Stimulated activated CD4-positive, alpha-beta T cell treated with anti-CD3 and anti-CD28 coated beads, Interleukin-4, amount 100 ng/mL, for 48 hours (primary cell): ENCODE results near the gene CHMP4B.

Source experiments
- DNase-seq, 2 donors: peaks; one replicate each; pipeline ENCODE4 v3.0.0-alpha.2; 2020; ENCODE audit warnings: low read depth in 2 of 2

Gene CHMP4B

DNA sequence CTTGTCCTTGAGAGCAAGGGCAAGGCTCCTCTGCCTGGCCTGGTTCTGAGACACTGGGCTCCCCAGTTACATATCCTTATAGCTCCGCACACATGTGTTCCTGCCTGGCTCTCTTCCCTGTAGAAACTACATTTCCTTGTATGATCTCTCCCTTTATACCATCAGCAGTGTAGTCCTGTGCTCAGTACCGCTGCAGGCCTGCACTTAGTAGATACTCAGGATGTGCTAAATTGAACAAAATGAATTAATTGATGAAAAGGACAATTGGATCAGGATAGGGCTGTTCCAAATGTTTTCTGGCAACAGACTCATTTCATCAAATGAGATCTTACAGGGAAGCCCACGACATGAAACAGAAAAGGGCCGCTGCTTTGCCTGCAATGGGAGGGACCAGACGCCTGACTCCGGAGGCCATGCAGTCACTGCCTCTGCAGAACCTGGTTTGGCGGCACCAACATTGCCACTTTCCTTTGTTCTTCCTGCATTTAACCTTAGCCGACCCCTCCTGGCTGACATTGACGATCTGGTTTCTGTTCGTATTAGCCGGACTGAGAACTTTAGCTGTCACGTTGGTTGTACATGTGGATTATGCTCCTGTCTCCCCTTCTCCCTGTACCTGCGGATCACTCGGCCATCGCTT, 53.3 kb downstream of the CHMP4B start:
- DNase-seq, result no peak

DNA sequence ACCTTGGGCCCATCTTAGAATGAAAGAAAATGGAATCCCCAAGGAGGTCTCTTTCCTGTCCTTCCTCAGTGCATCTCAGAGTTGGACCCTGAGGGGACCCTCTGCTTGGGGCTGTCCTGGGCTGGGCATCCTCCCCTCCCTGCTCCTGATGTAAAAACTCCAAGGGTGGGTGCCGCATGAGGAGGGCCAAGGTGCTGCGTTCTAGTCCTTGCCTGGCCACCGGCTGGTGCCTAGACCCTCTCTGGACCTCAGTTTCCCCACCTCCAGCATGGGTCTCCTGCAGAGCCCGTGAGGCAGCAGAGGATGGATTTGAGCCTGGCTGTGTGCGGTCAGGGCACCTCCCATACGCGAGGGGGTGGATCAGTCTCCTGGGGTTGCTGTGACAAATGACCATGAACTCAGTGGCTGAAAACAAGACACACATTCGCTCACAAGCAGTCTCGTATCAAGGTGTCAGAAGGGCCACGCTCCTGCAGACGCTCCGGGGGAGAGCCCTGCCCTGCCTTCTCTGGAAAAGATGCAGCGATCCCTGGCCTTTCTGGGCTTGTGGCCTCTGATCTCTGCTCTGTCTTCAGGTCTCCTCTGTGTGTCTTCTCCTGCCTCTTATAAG, 54.7 kb downstream of the CHMP4B start:
- no peak for DNase-seq

DNA sequence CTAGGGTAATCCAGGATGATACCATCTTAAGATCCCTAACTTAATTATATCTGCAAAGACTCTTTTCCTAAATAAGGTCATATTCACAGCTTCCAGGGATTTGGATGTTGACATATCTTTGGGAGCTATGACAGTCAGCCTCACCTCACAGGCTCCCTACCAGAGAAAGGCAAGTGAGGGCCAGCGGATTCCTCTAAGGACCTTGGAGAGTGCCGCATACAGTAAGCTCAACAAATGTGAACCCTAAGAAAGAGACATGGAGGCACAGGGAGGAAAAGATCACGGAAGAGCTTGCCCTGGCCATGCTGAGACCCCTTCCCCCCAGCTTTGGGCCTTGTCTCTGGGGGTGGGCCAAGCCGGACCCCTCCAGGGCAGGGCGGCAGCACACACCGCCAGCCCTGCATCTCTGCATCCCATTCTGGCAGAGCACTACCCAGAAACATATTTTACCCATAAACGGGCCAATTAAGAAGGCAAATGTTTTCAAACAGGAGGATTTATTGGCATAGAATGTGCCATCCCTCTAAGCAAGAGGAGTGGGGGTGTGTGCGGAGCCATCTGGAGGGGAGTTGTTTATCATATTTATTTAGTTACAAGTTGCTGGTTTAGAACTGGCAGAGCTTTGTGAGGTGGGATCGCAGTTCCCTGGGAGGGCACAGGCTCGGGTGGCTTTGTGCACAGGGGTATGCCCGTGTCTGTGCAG, 55.4 kb downstream of the CHMP4B start:
- no peak for DNase-seq

DNA sequence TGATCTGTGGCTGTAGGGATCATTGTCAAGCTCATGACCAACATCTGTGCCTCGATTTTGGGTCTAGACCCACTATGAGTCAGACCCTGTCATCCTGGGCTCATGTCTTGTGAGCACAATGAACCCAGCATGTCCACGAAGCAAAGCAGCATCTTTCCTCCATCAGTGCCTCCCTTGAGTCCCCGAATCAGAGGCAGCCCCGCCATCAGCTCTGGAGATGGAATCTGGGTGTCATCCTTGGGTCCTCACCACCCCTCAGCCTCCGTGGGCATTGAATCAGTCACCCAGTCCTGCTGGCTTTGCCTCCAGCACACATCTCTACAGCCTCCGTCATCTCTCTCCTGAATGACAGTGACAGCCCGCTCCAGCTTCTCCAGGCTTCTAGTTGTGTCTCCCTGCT, 56.9 kb downstream of the CHMP4B start:
- DNase-seq, result no peak

DNA sequence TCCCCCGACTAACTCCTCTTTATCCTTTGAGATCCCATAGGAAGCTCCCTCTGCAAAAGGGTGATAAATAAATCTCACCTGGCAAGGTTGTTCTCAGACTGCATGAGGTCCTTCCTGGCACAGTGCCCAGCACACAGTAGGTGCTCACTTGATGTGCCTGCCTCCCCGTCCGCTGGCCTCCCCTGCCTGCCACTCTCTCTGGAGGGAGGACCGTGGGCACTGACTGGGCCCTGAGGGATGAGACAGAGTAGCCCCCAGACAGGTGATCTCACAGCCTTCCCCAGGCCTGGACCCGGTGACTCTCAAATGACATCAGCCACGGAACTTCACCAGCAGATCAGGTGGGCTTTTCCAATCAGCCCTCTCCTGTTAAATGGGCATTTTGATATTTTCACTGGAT, 57.4 kb downstream of the CHMP4B start:
- DNase-seq, result no peak

DNA sequence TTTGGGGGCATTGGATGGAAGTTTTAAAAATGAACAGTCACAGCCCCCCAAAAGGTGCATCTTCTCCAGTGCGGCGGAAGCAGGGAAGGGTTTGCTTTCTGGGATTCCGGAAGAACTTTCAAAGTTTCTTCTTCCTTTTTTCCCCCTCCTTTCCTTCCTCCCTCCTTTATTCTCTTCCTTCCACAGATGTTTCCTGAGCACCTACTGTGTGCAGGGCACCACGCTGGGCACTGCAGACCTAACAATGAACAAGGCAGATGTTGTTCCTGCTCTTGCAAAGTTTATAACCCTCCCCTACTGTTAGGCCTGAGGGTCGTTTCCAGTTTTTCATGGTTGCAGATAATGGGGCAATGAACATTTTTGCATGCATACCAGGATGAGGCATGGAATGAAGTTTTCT, 58.1 kb downstream of the CHMP4B start:
- DNase-seq, result no peak

DNA sequence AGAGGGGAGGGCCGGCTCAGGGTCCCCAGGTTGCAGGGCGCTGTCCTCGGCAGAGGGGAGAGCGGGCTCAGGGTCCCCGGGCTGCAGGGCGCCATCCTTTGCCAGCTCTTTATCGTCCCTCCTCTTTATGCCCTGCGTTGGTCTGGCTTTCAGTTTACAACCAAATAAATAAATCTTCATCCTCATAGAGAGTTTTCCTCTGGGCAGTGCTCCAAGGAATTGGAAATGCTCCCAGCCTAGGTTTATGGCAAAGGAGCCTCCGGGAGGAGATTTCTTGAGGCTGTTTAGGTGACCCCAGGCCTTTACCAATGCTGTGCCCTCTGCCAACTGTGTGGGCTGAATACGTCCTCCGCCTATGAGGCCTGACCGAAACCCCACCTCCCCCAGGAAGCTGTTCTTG, 60.2 kb downstream of the CHMP4B start:
- DNase-seq, result no peak

DNA sequence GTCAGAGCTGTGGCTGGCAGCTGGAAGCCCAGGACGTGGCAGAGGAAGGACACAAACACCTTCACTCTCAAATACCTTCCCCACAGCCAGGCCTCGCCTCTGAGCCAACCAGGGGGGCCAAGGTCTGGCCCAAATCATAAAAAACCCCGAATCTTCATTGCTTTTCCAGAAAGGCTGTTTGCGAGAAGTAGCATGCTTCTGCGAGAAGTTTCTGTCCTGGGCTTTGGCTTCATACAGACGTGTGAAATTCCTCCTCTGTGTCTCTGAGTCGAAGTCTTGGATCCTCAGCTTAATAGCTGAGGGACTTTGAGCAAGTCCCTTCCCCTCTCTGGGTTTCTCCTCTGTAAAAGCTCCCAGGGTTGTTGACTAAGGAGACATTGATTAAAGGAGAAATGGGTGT, 63.0 kb downstream of the CHMP4B start:
- DNase-seq, result no peak

DNA sequence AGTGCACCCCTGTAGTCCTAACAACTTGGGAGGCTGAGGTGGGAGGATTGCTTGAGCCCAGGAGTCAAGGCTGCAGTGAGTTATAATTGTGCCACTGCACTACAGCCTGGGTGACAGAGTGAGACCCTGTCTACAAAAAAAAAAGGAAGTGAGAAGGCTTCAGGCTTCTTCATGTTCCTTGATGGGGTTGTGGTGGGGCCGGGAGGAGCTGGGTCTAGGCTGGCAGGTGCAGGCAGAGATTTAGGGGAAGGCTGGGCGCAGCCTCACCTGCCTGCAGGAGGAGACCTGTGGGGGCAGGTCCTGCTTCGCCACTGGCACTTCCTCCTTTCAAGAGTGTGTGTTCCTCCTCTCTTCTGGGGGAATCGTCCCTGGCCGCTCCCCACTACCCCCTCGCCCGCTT, 63.9 kb downstream of the CHMP4B start:
- DNase-seq, result no peak

DNA sequence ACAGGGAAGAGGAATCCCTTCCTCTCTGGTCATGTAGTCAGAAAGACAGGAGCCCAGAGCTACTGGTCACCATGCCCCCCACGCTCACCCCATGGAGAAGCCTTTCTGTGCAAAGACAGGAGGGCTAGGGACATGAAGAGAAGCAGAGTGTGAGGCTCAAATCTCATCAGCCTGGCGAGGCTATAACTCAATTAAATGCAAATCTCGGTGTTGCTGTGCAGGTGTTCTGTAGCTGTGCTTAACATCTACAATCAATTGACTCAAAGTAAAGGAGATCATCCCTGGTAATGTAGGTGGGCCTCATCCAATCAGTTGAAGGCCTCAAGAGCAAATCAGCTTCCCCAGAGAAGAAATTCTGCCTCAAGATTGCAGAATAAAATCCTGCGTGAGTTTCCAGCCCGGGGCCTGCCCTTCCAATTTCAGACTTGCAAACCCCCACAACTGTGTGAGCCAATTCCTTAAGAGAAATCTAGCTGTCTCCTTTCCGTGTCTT, 64.4 kb downstream of the CHMP4B start:
- no peak for DNase-seq

DNA sequence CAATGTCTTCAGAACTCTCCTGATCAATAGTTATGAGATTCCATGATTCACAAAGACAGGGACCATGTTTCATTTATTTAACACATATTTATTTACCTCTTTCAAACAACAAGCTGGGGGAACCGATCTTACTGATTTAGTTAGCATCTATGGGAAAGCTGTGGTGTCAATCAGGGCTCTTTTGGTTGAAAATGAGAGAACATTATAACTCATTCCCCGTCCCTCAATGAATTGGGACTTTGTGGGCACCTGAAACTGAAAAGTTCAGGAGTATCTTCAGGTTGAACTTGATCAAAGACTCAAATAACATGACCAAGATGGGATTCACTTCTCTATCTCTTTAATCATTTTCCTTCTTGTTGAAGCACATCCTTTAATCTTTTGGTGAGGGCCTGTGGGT, 67.4 kb downstream of the CHMP4B start:
- no peak for DNase-seq

DNA sequence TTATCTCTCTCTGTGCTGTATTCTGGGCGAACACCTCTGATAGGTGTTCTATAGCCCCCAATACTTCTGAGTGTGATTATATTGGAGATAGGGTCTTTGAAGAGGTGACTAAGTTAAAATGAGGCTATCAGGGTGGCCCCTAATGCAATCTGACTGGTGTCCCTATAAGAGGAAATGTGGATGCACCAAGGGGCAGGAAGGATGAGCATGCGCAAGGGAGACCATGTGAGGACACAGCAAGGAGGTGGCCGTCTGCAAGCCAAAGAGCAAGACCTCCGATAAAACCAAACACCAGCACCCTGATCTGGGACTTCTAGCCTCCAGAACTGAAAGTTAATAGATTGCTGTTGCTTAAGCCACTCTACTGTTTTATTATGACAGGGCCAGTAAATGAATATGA, 69.2 kb downstream of the CHMP4B start:
- no peak for DNase-seq

DNA sequence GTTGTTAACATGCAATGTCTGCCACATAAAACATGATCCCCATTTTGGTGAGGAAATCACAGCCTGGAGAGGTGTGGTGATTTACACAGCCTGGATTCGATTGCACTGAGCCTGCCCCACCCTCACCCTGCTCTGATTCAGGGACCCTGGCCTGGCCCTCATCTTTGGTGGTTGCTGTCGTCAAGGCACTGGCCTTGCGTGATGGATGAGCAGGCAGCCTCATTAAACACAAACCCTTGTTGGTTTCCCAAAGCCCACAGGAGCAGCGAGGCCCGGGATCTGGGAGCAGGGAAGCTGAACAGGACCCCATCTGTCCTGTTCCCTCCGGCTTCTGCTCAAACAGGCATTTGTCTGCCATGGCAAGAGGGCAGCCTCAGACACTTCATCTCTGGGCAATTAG, 70.8 kb downstream of the CHMP4B start:
- no peak for DNase-seq

DNA sequence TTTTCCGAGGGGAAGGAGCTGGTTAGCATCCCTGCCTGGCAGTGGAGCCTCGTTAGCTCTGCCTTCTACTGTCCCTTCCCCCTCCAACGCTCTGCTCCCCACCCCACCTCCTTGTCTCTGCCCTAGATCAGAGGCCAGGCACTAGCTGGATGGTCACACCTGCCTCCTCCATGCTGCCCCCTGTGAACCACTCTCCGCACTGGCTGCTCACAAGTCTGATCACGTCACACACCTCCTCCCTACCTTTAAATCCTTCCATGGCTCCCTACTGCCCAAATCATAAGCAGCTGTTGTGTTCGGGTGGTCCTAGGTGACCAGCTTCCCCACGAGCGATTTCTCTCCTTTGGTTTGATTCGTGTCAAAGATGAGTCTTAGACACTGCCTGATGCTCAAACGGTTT, 71.3 kb downstream of the CHMP4B start:
- no peak for DNase-seq

DNA sequence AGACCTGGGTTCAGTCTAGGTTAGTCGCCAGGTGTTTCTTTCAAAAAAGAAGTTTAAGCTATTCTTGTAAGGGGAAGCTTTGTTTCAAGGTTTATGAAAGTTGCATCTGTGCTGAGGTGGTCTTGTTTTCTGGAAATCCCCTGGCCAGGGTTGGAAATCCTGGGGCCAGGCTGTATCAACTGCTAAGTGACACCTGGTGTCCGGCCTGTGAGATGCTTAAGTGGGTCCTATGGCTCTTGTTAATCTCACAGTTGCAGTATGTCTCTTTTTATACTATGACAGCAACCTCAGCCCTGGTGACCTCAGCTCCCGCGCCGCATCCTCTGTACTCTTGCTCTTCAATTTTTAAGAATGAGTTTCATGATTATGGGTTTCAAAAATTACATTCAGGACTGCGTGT, 72.0 kb downstream of the CHMP4B start:
- no peak for DNase-seq

DNA sequence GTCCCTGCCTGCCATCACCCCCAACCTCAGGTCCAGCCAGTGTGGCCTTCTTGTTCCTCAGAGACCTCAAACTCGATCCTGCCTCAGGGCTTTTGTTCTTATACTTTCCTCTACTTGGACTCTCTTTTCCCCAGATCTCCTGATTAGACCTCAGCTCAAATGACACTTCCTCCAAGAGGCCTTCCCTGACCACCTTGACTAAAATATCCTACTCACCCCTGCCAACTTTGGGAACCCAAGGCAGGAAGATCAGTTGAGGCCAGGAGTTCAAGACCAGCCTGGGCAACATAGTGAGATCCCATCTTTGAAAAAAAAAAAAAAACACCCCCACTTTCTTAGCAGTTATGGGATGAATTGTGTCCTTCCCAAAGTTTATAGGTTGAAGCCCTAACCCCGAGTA, 73.5 kb downstream of the CHMP4B start:
- DNase-seq, result no peak

DNA sequence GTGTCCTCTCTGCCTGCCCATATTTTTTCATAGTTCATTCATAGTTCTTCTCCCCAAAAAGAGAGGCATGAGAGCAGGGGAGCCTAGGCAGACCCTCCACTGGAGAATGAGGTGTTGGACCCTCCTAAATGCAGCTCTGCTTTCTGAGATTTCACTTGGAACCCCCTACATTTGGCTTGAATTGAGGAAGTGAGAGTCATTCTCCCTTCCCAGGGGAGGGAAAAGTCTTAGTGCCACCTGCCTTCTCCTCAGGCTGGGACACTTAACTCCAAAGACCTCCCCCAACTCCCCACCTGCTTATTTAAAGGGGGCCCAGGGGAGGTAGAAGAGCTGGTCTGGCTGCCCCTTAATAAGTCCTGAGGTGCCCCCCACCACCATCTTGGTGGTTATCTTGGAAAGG, 78.2 kb downstream of the CHMP4B start:
- DNase-seq, result no peak

DNA sequence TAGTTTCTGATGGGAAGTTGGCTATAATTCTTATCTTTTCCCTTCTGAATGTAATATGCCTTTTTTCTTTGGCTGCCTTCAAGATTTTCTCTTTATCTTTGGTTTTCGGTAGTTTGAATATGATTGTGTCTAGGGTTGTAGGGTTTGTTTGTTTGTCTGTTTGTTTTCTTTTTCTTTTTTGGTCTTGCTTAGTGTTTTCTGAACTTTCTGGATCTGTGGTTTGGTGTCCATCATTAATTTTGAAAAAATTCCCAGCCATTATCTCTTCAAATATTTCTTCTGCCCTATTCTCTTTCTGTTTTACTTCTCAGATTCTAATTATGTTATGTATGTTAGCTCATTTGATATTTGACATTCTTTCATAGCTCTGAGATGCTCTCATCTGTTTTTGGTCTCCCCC, 79.4 kb downstream of the CHMP4B start:
- DNase-seq, result no peak

DNA sequence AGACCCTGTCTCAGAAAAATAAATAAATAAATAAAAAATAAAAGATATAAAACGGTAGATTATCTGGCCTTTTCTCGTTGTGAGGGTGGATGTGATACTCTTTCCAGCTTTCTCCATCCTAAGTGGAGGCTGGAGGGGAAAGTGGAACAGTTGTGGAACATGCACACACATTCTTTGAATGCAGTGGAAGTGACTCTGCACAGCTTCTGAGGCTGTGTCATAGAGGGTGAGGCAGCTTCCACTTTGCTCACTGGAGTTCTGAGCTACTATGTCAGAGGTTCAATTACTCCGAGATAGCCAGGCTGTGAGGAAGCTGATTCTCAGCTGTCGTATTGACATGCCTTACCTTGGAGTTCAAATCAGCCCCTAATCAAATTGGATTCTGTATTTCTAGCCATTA, 82.2 kb downstream of the CHMP4B start:
- DNase-seq, result no peak

DNA sequence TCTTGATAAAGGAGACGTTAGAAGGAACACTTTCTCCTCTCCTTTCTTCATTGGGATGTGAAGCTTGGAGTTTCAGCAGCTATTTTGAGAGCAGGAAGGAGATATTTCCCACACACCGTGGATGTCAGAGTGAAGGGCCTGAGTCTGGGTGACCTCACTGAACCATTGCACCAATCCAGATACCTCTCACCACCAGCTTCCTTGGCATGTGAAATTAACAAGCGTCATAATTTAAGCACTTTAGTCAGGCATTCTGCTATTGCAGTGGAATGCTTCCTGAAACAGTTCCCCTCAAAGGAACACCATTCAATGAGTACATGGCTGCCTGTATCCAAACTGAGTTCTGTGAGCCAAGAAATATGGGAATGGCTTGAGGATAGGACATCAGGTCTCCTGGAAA, 83.7 kb downstream of the CHMP4B start:
- no peak for DNase-seq

DNA sequence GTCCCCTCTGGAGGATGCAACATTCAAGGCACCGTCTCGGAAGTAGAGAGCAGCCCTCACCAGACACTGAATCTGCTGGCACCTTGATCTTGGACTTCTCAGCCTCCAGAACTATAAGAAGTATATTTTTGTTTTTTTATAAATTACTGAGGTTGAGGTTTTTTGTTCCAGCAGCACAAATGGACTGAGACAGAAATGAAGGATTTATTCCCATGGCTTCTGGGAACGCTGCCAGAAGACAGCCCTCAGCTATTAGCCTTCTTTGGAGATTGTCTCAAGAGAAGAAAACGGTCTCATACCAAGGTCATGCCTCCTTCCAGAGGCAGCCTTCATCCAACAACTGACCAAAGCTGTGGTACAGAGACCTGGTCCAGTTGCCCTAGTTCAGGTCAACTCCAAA, 85.4 kb downstream of the CHMP4B start:
- no peak for DNase-seq

DNA sequence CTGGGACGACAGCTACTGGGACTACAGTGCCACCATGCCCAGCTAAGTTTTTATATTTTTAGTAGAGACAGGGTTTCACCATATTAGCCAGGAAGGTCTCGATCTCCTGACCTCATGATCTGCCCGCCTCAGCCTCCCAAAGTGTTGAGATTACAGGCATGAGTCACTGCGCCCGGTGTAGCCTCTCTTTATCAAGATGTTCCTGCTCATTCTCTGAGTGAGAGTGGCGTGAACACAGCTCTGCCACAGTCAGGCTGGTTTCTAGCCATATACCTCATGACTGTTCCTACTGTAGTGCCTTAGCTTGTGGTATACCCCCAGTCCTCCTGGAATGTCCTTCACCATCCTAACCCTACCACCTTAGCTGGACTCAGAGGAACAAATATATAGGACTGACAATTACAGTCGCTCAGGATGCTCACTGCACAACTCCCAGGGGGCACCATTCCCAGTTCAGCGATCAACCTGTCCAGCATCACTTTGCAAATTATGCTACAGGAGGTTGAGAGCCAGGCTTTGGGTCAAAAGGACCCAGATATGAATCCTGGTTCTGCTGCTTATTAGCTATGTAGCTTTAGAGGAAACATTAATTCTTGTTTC, 86.3 kb downstream of the CHMP4B start:
- DNase-seq, result no peak

DNA sequence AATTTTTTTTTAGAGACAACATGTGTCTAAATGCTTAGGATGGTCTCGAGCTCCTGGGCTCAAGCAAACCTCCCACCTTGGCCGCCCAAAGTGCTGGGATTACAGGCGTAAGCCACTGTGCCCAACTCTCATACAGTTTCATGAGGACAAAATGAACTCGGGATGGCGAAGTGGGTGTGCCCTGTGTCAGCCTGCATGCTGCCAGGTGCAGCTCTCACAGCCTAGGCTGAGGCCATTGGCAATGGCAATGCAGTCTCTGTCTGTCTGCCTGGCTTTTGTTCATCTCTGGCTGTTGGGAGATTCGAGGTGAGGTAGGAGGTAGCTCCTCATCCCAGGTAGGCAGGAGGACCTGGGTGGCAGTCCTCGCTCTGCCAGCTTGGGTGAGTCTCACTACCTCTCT, 88.0 kb downstream of the CHMP4B start:
- DNase-seq, result no peak
